HepG2 (cell line): Measurements from ENCODE around the gene TENM3.

Experiments
- CENPT ChIP-seq: sonication (generic); formaldehyde crosslinking; IDR thresholded peaks from 2 replicates; pipeline ENCODE4 v1.8.0; 2022; ENCODE audit warnings: low read depth, mild to moderate bottlenecking, moderate library complexity, missing genetic modification reagents
- POLR2A ChIP-seq, 2 experiments: IDR thresholded peaks; 2 replicates each; pipeline ENCODE4 v1.6.1; 2011; ENCODE audit warnings: low read depth in 2 of 2, low read length in 2 of 2, mild to moderate bottlenecking in 1 of 2, moderate library complexity in 1 of 2; ENCODE audit not compliant: insufficient read depth in 1 of 2
- SAFB2 ChIP-seq: sonication (generic); formaldehyde crosslinking; IDR thresholded peaks from 2 replicates; pipeline ENCODE4 v1.5.1; 2020; ENCODE audit warnings: missing genetic modification reagents, low read depth, mild to moderate bottlenecking, borderline replicate concordance

DNA sequence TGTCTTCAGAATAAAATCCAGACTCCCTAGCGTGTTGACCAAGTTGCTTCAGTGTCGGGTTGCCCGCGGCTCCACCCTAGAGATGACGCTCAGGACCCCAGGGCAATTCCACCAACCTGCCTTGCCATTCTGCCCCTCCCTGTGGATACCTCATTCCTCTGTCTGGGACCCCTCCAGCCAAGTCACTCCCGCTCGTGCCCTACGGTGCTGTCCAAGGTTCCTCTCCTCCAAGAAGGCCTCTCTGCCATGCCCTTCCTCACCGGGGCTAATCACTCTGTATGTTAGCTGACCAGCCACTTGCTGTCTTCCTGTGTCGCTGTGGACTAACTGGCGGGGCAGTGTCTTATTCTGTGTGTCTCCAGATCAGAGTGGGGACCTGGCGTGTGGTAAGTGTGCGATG lies 46.6 kb downstream of the TENM3 start:
- TF ChIP-seq SAFB2 (CRISPR knock-in tag) (no peak), POLR2A (IDR thresholded peaks at IDR 0.05; ENCODE audit: insufficient read depth in 1 of 2, low read depth in 2 of 2, low read length in 2 of 2) (no peak), CENPT (CRISPR knock-in tag) (no peak)
